KBM-7 (cell line): ENCODE data around the gene ACOT9.
"Not testable (repeated sequence)": the region's sequence is repeated elsewhere in the genome, so short reads cannot be mapped to it uniquely, and the experiment has no call there.

Experiments
- DNase-seq: peaks from one replicate; pipeline ENCODE4 v3.0.0-alpha.2; 2015
- in situ Hi-C: fragments of 300-500 bp; cut with MboI; formaldehyde crosslinking; loops from 2 replicates; pipeline ENCODE4 v1.14.3; 2020; ENCODE audit warnings: low sequenced_read_pairs, low pct_unique_long_range_greater_than_20kb, mixed read lengths

ACOT9 gene

GRCh38 chrX:23726191-23726590 lies 16.9 kb downstream of the ACOT9 start:
- in situ Hi-C loops = no loop called here
- peak; percentile 88 for DNase-seq

GRCh38 chrX:23720117-23720677 lies 22.9 kb downstream of the ACOT9 start:
- no peak for DNase-seq
- in situ Hi-C loops = loop anchor here (25.0 kb wide), 1 partner anchor 92 kb away; no protein-coding TSS in a partner anchor

- in situ Hi-C loops = loop anchor here (25.0 kb wide), 1 partner anchor 107 kb away; no protein-coding TSS in a partner anchor
- no peak for DNase-seq
These were observed 37.8 kb downstream of the ACOT9 start for GRCh38 chrX:23705235-23705634.

DNA sequence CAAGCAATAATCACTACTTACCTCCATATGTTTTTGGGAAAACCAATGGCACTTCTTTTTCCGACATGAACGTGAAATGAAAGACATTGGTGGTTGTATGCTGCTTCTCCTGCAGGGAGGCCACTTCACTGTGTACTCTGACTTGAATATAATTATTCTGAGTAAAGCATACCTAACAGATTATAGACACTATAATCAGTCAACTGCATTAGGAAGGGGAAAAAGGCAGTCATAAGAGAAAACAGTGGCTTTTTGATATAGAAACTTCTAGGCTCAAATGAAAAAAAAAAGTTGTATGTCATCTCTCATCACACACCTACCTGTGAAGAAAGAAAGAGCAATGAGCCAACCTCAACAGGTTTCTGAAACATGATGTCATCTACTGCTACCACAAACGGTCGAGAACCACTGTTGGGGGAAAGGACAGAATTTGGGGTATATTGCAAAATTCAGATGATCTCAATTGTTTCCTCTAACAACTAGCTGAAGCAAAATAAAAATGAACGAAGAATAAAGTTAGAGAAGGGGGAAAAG lies 38.3 kb downstream of the ACOT9 start:
- in situ Hi-C loops = loop anchor here (25.0 kb wide), 1 partner anchor 108 kb away; no protein-coding TSS in a partner anchor
- DNase-seq = no peak

GRCh38 chrX:23699636-23700194 lies 43.4 kb downstream of the ACOT9 start:
- in situ Hi-C loops = loop anchor here (10.0 to 25.0 kb wide), 2 partner anchors 113 to 205 kb away; partner anchors contain the start of genes APOO and CXorf58
- DNase-seq = peak; percentile 86

DNA sequence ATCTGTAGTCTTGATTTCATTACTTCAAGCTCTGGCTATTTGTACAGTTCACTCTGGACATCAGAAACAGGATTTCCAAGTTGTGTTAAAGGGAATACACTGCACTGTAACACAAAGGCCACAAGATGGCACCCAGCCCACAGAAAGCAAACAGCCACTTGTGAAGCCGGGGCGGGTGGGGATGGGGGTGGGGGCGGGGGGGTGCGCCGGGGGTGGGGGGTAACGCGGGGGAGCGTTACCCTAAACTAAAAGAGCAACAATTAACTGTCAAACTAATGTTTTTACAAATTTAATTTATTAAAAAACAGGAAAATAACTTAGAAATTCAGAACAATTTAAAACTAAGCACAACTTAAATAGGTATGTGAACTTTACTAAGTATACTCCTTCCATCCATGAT lies 48.5 kb downstream of the ACOT9 start:
- DNase-seq = peak; percentile 55
- in situ Hi-C loops = loop anchor here (10.0 kb wide), 1 partner anchor 210 kb away; the partner anchor contains the start of genes APOO and CXorf58

GRCh38 chrX:23692166-23692565 lies 50.9 kb downstream of the ACOT9 start:
- no peak for DNase-seq
- in situ Hi-C loops = loop anchor here (10.0 kb wide), 1 partner anchor 213 kb away; the partner anchor contains the start of genes APOO and CXorf58

- in situ Hi-C loops, DNase-seq: not testable (repeated sequence)
These were observed 66.6 kb downstream of the ACOT9 start for GRCh38 chrX:23676486-23676885.

- in situ Hi-C loops = no loop called here
- no peak for DNase-seq
These were observed 70.0 kb downstream of the ACOT9 start for GRCh38 chrX:23673108-23673507.

DNA sequence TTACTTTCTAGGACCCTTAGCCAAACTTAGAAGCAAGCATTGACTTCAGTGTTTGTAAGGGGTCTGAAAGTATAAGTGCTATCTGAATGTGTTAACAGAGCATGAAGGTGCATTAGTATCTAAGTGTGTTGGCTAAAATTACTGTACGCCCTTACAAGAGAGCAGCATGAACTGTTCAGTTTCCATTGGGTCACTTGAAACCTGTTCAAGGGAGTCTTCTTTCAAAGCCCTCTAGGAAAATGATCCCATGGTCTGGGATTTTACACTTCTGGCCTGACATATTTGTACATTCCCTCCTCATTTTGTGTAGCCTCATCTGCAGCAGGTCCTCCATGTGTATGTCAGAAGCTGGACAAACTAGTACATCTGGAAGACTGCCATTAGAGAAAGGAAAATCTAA lies 72.5 kb downstream of the ACOT9 start:
- in situ Hi-C loops = no loop called here
- no peak for DNase-seq

DNA sequence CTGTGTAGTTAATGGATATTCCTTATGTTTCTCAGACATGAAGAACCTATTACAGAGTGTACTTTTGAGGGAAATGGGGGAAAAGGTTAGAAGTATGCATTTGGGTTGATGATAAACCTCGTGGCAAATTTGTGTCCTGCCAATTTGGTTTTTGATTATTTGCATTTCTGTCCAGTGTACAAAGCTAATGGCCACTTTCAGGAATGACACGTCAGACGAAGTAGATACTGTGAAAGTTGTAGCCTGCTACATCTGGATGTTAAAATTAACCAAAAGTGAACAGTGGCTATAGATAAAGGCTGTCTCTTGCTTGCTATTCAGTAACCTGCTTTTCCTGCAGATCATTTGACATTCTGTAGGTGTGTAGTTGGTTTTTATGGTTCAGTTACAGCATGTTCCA lies 74.7 kb downstream of the ACOT9 start:
- peak; percentile 17 for DNase-seq

GRCh38 chrX:23667239-23668177 lies 75.6 kb downstream of the ACOT9 start, which contains the start of gene PRDX4:
Gene PRDX4, plus strand, starts transcription at chrX:23667493. Its CDS starts 78 bp downstream, at chrX:23667571.
- DNase-seq = peak; percentile 85
- in situ Hi-C loops = no loop called here

More for the DNA sequence above, 74.7 kb downstream of the ACOT9 start:
- in situ Hi-C loops = no loop called here

DNA sequence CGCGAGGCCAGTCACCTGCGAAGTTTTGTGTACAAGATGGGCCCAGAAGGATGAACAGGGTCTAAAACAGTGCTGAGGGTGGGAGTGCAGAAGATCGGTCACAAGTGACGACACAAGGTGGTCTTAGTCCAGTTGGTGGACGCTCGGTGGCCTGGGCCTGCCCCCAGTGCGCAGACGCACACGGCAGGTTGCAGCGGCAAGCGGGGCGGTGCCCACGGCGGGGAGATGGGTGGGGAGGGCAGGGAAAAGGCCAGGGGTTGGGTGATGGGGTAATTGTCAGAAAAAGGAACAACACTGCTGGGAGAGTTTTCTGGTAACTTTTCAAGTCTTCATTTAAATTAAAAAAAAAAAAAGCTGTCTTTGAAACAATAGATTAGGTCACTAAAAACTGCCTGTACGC lies 76.8 kb downstream of the ACOT9 start:
- no peak for DNase-seq

DNA sequence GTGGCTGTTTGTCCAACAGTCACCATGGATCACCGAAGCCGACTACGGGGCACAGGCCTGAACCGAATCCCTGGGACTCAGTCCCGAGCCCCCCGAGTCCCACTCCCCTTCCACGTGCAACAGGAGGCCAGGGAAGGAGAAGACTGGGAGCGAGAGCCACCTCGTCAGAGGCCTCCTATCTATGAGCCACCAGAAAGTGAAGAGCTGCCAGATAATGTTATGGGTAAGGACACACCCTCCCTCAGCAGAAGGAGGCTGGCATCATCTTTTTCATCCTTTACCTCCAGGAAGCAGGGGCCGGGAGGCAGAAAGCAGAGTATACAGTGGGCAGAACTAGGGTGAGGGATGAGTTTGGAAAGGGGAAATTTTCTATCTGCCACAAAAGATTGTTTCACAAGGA lies 78.6 kb downstream of the ACOT9 start:
- in situ Hi-C loops = no loop called here
- DNase-seq = no peak

More for the DNA sequence above, 76.8 kb downstream of the ACOT9 start:
- in situ Hi-C loops = no loop called here

DNA sequence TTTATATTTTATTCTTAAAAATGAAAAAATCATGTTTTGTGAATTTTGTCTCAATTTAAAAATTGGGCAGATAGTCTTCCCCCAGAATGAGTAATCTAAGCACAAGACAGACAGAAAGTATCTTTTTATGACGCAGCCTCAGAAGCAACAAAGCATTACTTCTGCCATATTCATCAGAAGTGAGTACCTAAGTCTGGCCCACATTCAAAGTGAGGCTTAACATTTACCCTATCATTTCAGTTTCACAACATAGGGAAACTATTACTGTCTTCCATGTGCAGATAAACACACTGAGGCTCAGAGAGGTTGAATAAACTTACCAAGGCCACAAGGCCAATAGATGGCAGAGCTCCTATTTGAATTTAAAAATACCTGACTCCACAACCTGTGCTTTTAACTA lies 80.2 kb downstream of the ACOT9 start:
- DNase-seq = no peak
- in situ Hi-C loops = no loop called here

DNA sequence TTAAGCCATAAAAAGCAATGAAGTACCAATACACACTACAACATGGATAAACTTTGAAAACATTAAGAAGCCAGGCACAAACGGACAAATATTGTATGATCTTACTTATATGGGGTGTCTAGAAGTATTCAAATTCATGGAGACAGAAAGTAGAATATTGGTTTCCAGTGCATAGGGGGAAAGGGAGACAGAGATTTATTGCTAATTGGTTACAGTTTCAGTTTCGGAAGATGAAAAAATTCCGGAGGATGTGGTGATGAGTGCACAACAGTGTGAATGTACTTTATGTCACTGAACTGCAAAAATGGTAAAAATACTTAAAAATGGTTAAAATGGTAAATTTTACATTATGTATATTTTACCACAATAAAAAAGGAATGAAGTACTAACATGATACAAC lies 80.9 kb downstream of the ACOT9 start:
- in situ Hi-C loops = no loop called here
- DNase-seq = no peak

DNA sequence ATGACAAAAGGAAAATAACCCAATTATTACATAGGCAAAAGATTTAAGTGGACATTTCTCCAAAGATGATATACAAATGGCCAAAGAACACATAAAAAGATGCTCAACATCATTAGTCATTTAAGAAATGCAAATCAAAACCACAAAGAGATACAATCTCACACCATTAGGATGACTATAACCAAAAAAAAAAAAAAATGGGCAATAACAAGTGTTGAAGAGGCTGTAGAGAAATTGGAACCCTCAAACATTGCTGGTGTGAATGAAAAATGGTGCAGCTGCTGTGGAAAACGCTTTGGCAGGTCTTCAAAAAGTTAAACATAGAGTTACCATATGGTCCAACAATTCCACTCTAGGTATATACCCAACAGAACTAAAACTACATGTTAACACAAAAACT lies 81.4 kb downstream of the ACOT9 start:
- no peak for DNase-seq

DNA sequence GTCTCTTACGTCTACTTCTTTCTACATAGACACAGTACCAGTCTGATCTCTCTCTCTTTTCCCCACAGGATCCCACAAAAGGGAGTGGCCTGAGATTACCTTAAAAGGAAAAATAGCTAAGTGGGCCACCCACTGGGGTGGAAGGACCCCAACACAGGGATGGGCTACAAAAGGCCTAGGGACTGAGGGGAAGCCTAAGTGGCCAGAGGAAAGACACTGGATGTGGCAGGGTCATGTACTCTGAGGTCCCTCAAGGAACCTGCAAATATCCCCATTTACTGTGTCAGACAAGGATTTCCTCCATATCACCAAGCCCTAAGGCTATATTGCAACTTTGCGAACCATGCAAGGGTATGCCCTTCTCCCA lies 82.3 kb downstream of the ACOT9 start:
- DNase-seq = no peak
- in situ Hi-C loops = no loop called here

More for the DNA sequence above, 81.4 kb downstream of the ACOT9 start:
- in situ Hi-C loops = no loop called here

- in situ Hi-C loops = not testable (repeated sequence)
- DNase-seq = peak; percentile 48
These were observed 82.9 kb downstream of the ACOT9 start for GRCh38 chrX:23660083-23660765.
